ENCODE data around the gene QPCTL.
"Not testable (repeated sequence)": the region's sequence is repeated elsewhere in the genome, so short reads cannot be mapped to it uniquely, and the experiment has no call there.

QPCTL gene

DNA sequence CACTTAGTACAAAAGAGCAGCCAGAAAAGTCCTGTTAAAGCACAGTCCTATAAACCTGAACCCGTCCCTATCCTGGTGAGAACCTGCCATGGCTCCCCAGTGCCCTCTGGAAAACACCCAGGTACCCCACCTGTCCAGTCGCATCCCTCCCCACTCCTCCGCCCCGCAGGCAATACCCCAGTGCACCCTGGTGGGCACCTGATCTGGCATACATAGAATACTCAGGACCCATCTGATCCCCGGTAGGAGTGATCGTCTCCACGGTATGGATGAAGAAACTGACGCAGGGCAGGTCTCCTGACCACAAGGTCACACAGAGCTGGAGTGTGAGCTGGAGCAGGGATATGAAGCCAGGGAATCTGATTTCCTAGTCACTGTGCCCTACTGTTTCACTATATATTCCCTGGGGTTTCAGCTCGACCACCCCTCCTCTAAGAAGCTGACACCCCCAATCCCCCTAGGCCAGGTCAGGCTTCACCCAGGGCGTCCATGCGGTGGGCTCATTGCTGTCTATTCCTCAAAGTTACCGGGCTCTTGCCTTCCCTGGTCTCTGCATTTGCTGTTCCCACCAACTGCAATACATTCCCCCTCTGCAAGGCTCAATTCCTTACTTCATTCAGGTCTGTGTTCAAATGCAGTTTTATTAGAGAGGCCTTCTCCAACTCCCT, 25.7 kb downstream of the QPCTL start:
- DNase-seq: no peak

DNA sequence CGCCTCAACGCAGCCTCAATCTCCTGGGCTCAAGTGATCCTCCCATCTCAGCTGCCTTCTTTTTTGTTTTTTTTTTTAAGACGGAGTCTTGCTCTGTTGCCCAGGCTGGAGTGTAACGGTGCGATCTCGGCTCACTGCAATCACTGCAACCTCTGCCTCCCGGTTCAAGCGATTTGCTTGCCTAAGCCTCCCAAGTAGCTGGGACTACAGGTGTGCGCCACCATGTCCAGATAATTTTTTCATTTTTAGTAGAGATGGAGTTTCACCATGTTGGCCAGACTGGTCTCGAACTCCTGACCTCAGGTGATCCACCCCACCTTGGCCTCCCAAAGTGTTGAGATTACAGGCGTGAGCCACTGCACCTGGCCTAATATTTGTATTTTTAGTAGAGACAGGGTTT, 27.6 kb downstream of the QPCTL start:
- DNase-seq: not testable (repeated sequence)

DNA sequence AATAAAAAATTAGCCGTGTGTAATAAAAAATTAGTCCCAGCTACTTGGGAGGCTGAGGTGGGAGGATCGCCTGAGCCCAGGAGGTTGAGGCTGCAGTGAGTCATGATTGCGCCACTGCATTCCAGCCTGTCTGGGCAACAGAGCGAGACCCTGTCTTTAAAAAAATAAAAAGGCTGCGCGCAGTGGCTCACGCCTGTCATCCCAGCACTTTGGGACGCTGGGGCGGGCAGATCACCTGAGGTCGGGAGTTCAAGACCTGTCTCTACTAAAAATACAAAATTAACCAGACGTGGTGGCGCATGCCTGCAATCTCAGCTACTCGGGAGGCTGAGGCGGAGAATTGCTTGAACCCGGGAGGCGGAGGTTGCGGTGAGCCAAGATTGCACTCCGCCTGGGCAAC, 36.2 kb downstream of the QPCTL start:
- not testable (repeated sequence) for DNase-seq

DNA sequence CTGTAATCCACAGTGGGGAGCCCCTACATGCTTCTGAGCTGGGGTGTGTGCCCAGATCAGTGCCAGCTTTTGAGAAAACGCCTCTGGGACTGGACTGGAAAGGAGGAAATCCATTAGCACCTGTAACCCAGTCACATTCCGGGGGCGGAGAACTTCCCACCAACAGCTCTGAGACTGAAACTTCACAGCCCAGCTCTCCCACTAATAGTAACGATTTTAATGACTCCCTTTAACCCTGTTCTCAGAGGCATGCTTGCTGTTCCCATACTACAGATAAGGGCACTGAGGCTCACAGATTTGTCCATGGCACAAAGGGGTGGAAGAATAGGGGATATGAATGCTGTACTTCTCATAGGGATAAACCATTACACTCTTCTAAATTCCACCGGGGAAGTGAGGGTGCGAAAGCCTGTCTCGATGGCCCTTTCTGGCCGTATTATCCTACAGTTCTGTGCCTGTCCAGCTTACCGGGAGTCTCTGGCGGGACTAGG, 37.4 kb downstream of the QPCTL start:
- no peak for DNase-seq

DNA sequence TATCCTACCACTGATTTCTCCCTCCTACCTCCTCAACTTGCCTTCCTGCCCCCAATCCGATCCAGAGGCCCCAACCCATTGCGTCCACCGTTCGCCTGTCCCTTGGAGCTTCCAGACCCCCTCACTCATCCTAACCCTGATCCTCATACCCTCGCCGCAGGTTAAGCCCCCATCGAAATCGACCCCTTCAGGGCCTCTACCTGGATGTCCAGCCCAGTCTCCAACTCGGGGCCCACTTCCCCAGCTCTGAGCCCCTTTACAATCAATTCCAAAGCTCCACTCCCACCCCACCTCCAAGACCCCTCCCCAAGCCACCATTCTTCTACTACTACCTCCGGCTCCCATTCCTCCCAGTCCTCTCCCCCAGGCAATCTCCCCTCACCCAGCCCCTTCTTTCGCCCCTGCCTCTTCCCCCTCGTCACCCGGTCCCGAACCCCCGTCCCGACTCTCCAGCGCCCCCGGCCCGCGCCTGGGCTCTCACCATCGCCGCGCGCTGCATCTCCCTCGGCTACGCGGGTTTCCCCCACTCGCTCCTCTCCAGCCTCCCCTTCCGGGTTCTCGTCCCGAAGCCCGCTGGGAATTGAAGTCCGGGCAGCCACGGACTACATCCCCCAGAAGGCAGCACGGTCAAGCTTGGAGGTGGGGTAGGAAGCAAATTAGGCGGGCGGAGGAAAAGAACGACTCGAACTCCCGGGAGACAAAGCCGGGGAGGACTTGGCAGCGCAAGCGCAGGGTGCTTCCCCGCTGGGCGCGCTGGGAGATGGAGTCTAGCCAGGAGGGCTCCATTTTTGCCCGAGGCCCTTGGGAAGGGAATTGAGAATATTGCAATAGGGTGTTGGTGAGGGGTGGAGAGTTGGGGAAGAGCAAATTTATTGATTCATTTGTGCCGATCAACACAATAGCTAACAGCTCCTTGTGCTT, 38.2 kb downstream of the QPCTL start, which contains the start of gene FBXO46:
Gene FBXO46, minus strand, starts transcription at position 529 of the 921 bp plus-strand sequence. CDS start 17,401 bp downstream, outside the sequence.
- peak; percentile 92 for DNase-seq

DNA sequence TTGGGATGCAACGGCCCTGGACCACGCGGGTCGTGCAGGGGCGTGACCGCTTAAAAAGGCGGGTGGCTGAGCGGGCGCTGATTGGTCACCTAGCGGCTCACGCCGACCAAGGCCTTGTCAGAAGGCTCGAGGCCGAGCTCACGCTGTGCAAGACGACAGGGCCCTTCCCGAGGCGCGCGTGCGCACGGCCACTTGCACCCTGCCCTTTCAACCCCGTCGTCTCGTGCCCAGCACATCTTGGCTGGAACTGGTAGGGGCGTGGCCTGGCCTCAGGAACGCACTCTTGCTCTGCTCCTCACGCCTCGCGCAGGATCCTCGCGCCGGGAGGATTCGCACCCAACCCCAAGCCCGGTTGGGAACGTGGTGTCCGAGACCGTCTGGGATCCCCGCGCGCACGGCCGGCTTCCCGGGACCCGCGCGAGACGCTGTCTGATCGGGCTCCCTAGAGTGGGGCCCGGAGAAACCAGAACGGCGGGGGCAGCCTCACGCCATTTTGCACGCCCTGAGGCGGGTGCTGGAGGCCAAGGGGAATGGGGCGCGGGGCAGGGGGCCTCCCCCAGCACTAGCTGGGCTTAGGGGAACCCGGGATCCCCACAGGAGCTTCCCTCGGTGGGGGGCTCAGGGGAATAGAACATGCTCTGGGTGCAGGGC, 40.8 kb downstream of the QPCTL start, which contains the start of gene MEIOSIN:
Gene MEIOSIN, plus strand, starts transcription at position 280 of the 651 bp plus-strand sequence. CDS start 1,938 bp downstream, outside the sequence.
- no peak for DNase-seq

DNA sequence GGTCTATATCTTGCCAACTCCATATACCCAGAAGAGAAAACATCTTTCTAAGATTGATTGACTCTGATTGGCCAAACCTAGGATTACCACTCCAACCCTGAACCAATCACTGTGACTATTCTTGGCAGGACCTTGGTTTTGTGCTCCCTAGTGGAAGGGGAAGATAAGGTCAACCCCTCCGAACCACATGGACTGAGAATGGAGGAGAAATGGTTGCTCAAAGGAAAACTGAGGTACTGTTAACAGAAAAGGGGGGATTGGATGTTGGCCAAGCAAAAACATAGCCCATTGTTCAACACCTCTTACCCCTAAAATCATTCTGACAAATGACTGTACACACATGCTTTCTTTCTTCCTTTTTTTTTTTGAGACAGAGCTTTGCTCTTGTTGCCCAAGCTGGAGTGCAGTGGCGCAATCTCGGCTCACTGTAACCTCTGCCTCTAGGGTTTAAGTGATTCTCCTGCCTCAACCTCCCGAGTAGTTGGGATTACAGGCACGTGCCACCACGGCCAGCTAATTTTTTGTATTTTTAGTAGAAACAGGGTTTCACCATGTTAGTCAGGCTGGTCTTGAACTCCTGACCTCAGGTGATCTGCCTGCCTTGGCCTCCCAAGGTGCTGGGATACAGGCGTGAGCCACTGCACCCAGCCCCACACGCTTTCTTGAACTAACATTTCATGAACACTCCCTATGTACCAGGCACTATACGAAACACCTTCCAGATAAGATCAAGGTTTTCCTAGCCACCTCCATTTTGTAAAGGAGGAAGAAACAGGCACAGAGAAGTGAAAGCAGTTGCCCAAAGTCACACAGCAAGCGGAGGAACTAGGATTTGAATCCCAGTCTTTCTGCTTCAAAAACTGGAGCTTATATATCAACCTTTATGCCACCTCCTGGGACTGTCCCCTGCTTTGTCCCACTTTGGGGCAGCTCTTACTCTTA, 47.3 kb downstream of the QPCTL start:
- no peak for DNase-seq

DNA sequence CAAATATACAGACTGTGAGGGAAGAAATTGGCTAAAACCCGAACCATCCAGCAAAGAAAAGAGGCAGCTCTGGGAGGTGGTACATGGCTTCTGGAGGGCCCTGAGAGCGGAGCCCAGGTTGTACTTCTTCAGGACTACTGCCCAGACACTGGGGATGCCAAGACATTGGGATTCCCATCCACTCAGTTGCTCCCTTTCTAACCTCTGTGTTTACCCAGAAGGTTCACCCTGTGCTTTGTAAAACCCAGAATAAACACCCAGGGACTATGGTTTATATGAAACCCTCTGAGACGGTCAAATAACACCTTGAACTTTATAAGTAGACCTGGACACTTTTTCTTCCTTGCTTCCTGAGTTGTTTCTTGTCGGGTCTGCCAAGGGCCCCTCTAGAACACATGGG, 50.5 kb downstream of the QPCTL start:
- DNase-seq: no peak

DNA sequence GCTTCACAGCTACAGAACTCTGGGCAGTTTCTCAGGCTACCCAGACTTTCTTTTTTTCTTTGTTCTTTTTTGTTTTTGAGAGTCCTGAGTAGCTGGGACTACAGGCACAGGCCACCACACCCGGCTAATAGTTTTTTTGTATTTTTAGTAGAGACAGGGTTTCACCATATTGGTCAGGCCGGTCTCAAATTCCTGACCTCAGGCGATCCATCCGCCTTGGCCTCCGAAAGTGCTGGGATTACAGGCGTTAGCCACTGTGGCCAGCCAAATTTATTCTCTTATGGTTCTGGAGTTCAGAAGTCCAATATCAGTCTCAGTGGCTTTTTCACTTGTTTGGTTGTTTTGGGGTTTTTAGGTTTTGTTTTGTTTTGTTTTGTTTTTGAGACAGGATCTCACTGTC, 53.1 kb downstream of the QPCTL start:
- DNase-seq: no peak

DNA sequence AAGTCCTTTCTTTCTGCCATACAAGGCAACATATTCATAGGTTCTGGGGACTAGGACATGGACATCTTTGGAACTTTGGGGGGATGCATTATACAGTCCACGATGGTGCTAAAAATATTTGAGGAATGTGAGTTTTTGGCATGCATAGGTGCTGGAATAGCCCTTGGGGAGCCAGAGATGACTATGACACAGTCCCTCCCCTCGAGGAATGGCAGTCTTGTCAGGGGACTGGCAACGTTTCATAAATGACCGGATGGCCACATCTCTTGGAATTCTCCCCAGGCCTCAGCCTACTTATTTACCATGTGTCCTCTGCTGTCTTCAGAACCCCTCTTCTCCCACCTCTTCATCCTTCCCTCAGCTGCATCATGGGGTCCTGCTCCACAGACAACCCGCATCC, 54.4 kb downstream of the QPCTL start:
- no peak for DNase-seq

DNA sequence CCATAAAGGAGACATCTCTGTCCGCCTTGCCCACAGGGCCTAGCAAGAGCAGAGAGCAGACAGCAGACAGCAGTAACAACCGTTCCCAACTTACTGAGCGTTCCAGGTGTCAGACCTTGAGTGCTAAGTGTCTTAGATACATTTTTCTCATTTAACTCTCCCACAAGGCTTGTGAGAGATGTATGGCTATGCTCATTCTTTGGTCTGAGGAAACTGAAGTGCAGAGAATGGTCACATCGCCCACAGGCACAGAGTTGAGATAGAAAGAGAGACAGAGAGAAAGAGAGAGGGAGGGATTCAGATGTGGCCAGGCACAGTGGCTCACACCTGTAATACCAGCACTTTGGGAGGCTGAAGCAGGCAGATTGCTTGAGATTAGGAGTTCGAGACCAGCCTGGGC, 55.0 kb downstream of the QPCTL start:
- no peak for DNase-seq

DNA sequence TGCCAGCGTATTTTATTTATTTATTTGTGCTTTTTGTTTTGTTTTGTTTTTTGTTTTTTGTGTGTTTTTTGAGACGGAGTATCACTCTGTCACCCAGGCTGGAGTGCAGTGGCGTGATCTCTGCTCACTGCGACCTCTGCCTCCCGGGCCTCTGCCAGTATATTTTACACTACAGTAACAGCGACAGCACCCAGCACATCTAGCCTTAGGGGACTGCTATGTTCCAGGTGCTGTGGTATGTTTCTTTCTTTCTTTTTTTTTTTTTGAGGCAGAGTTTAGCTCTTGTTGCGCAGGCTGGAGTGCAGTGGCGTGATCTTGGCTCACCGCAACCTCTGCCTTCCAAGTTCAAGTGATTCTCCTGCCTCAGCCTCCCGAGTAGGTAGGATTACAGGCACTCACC, 59.0 kb downstream of the QPCTL start:
- not testable (repeated sequence) for DNase-seq

DNA sequence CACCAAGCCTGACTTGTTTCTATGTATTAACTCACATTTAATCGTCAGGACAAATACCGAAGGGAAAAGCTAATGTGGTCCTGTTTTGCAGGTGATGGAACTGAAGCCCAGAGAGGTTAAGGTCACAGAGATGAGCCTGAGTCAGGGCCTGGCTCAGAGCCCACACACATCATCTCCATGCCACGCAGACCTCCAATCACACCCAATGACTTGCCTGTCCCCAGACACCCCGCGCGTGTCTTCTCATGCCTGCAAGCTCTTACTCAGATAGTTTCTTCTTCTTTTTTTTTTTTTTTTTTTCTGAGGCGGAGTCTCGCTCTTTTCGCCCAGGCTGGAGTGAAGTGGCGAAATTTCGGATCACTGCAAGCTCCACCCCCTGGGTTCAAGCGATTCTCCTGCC, 60.2 kb downstream of the QPCTL start:
- no peak for DNase-seq

DNA sequence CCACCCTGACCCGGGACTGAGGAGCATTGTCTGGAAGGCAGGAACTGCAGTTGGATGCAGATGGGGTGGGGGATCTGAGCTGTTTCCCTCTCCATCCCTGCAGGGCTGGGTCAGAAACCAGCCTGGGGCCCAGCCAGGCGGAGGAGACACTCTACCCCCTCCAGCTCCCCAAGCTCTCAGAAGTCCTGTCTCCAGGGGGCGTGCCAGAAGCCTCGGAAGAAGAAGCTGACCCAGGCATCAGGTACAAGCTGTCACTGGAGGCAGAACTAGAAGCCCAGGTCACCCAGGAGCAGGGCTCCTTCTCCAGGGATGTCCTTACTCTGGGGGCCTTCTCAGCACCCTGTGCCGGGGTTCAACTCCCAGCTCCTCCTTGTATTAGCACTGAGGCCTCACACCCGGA, 61.1 kb downstream of the QPCTL start:
- DNase-seq: no peak

All from activated CD4-positive, alpha-beta T cell treated with anti-CD3 and anti-CD28 coated beads, Interleukin-2, amount 50 U/mL, for 1 hour (primary cell).